Neuronal stem cell (in vitro differentiated cells): ENCODE data around the gene ZCCHC3.

Source experiments
- DNase-seq: peaks from one replicate; pipeline ENCODE4 v3.0.0-alpha.2; 2013; ENCODE audit warnings: low spot score
- H2AFZ ChIP-seq: one replicate; pipeline ENCODE4 v1.6.1; 2013; ENCODE audit warnings: mild to moderate bottlenecking, low read length, inconsistent platforms
- H2AK5ac ChIP-seq: 2 replicates; pipeline ENCODE4 v1.6.1; 2013; ENCODE audit warnings: low read depth, mild to moderate bottlenecking, inconsistent platforms, low read length, moderate library complexity, mixed read lengths
- H2BK120ac ChIP-seq: 2 replicates; pipeline ENCODE4 v1.6.1; 2013; ENCODE audit warnings: low read depth, mild to moderate bottlenecking, inconsistent platforms, low read length, moderate library complexity, mixed read lengths
- H2BK12ac ChIP-seq: one replicate; pipeline ENCODE4 v1.6.1; 2013; ENCODE audit warnings: low read length, inconsistent platforms
- H2BK15ac ChIP-seq: 2 replicates; pipeline ENCODE4 v1.6.1; 2013; ENCODE audit warnings: mild to moderate bottlenecking, low read length, inconsistent platforms, mixed read lengths
- H2BK5ac ChIP-seq: one replicate; pipeline ENCODE4 v1.6.1; 2013; ENCODE audit warnings: inconsistent platforms, mild to moderate bottlenecking, low read length, moderate library complexity
- H3K14ac ChIP-seq: one replicate; pipeline ENCODE4 v1.6.1; 2013; ENCODE audit warnings: low read length, inconsistent platforms
- H3K18ac ChIP-seq: 2 replicates; pipeline ENCODE4 v1.6.1; 2013; ENCODE audit warnings: low read length, inconsistent platforms
- H3K23ac ChIP-seq: 2 replicates; pipeline ENCODE4 v1.6.1; 2013; ENCODE audit warnings: low read depth, mild to moderate bottlenecking, mixed read lengths, low read length, inconsistent platforms; ENCODE audit not compliant: poor library complexity
- H3K27ac ChIP-seq: replicated peaks from 3 replicates; pipeline ENCODE4 v1.5.1; 2013; ENCODE audit warnings: low read length, inconsistent platforms
- H3K27me3 ChIP-seq, 3 experiments: 2 replicates each; pipeline ENCODE4 v1.6.1; 2013; ENCODE audit warnings: low read length in 3 of 3, mild to moderate bottlenecking in 2 of 3, inconsistent platforms in 1 of 3, low read depth in 1 of 3, mixed read lengths in 1 of 3, moderate library complexity in 1 of 3; ENCODE audit not compliant: control insufficient read depth in 3 of 3, insufficient read depth in 3 of 3
- H3K36me3 ChIP-seq, 2 donors: replicated peaks in 1 of 2; 2 replicates each; pipeline ENCODE4 v1.6.1; 2013; ENCODE audit warnings: low read length in 2 of 2; ENCODE audit not compliant: control insufficient read depth in 2 of 2, insufficient read depth in 2 of 2
- H3K4ac ChIP-seq: 2 replicates; pipeline ENCODE4 v1.6.1; 2013; ENCODE audit warnings: inconsistent platforms, mild to moderate bottlenecking, low read length, moderate library complexity
- H3K4me1 ChIP-seq, 2 donors: 1 replicate in 1 of 2; 2 replicates in 1 of 2; pipeline ENCODE4 v1.6.1; 2013; ENCODE audit warnings: low read length in 2 of 2, low read depth in 1 of 2; ENCODE audit not compliant: control insufficient read depth in 2 of 2, insufficient read depth in 1 of 2
- H3K4me2 ChIP-seq: one replicate; pipeline ENCODE4 v1.6.1; 2013; ENCODE audit warnings: mild to moderate bottlenecking, low read length, inconsistent platforms; ENCODE audit not compliant: insufficient read depth, poor library complexity, severe bottlenecking
- H3K4me3 ChIP-seq, 2 donors: 2 replicates each; pipeline ENCODE4 v1.5.1; 2013; ENCODE audit warnings: low read length in 2 of 2, mild to moderate bottlenecking in 2 of 2, inconsistent platforms in 1 of 2, moderate library complexity in 1 of 2
- H3K79me1 ChIP-seq: one replicate; pipeline ENCODE4 v1.6.1; 2013; ENCODE audit warnings: low read depth, mild to moderate bottlenecking, inconsistent platforms, low read length, moderate library complexity
- H3K9ac ChIP-seq: one replicate; pipeline ENCODE4 v1.6.1; 2013; ENCODE audit warnings: mild to moderate bottlenecking, low read depth, low read length, inconsistent platforms; ENCODE audit not compliant: poor library complexity
- H3K9me3 ChIP-seq, 2 donors: replicated peaks in 1 of 2; 2 replicates each; pipeline versions ENCODE3 to v1.6.1; 2013; ENCODE audit warnings: low read length in 2 of 2, mild to moderate bottlenecking in 2 of 2, inconsistent platforms in 1 of 2, low read depth in 1 of 2, mixed read lengths in 1 of 2, moderate library complexity in 1 of 2; ENCODE audit not compliant: control insufficient read depth in 2 of 2, insufficient read depth in 1 of 2
- H4K8ac ChIP-seq: one replicate; pipeline ENCODE4 v1.6.1; 2013; ENCODE audit warnings: low read depth, mild to moderate bottlenecking, inconsistent platforms, low read length, moderate library complexity
- H4K91ac ChIP-seq: one replicate; pipeline ENCODE4 v1.6.1; 2013; ENCODE audit warnings: low read length, low read depth, mild to moderate bottlenecking, inconsistent platforms; ENCODE audit not compliant: poor library complexity
- WGBS, 2 donors: extraction: QIAGEN DNeasy Blood & Tissue Kit; methylation state at CpG; one replicate each; pipeline ENCODE4 v1.1.7; 2013; ENCODE audit warnings: missing lambda C conversion rate in 2 of 2, mixed read lengths in 1 of 2; ENCODE audit not compliant: insufficient read length in 2 of 2, insufficient replicate concordance in 1 of 2; ENCODE audit errors: extremely low coverage in 2 of 2; 5-methylcytosine and 5-hydroxymethylcytosine counted together

ZCCHC3 gene

GRCh38 chr20:290084-290831 lies 7.1 kb upstream of the ZCCHC3 start, which contains the start of gene C20orf96:
C20orf96 (minus strand) TSS chr20:290750; CDS start chr20:290610, 140 bp downstream.
- Histone ChIP-seq H2BK120ac (no peak within 1 kb of the TSS), H2AFZ (peak within 1 kb of the TSS; percentile 93), H3K4ac (no peak within 1 kb of the TSS), H3K9me3 (peaks cover 5 to 6% of the 10 kb centered on the region in 2 donors), H3K23ac (no peak within 1 kb of the TSS), H4K8ac (no peak within 1 kb of the TSS), H2AK5ac (no peak within 1 kb of the TSS), H3K14ac (no peak within 1 kb of the TSS), H3K18ac (peak within 1 kb of the TSS; percentile 96), H3K4me3 (peak within 1 kb of the TSS; percentile 80 to 92), H3K79me1 (no peaks in the 10 kb centered on the region), H3K27me3 (no peaks in the 10 kb centered on the region), H2BK12ac (no peak within 1 kb of the TSS), H3K4me1 (peaks cover 7 to 8% of the 10 kb centered on the region in 2 donors), H4K91ac (no peak within 1 kb of the TSS), H2BK5ac (peak within 1 kb of the TSS; percentile 42), H3K4me2 (peak within 1 kb of the TSS; percentile 78), H3K36me3 (peaks cover 2 to 21% of the 10 kb centered on the region in 2 donors), H2BK15ac (peak within 1 kb of the TSS; percentile 71), H3K9ac (peak within 1 kb of the TSS; percentile 75), H3K27ac (peak within 1 kb of the TSS; percentile 82)
- peak; percentile 89 for DNase-seq
- no CpG with 5 or more reads among the region's 43 CpGs for WGBS, 2 donors

GRCh38 chr20:294602-295001 lies 2.8 kb upstream of the ZCCHC3 start:
- no CpG with 5 or more reads among the region's 5 CpGs for WGBS, 2 donors
- no peak overlapping the region for H3K14ac ChIP-seq
- H4K91ac ChIP-seq: peak overlapping the region; percentile 56
- H3K9ac ChIP-seq: no peak overlapping the region
- no peak overlapping the region for H3K4me2 ChIP-seq
- H3K4me1 ChIP-seq: peaks cover 9 to 12% of the 10 kb centered on the region in 2 donors
- no peak overlapping the region for H2AFZ ChIP-seq
- H4K8ac ChIP-seq: no peak overlapping the region
- H3K4me3 ChIP-seq: no peak overlapping the region
- no peak overlapping the region for H3K27ac ChIP-seq
- peak overlapping the region; percentile 3 for H2BK15ac ChIP-seq
- H2AK5ac ChIP-seq: peak overlapping the region; percentile 2
- H3K4ac ChIP-seq: no peak overlapping the region
- H3K79me1 ChIP-seq: no peaks in the 10 kb centered on the region
- H3K27me3 ChIP-seq: no peaks in the 10 kb centered on the region
- H3K9me3 ChIP-seq: peaks cover 0 to 1% of the 10 kb centered on the region in 2 donors
- no peak overlapping the region for H2BK5ac ChIP-seq
- H2BK12ac ChIP-seq: no peak overlapping the region
- no peak overlapping the region for H2BK120ac ChIP-seq
- H3K36me3 ChIP-seq: peaks cover 0 to 6% of the 10 kb centered on the region in 2 donors
- H3K18ac ChIP-seq: peak overlapping the region; percentile 49
- no peak for DNase-seq
- no peak overlapping the region for H3K23ac ChIP-seq

- H2BK15ac ChIP-seq: no peak overlapping the region
- no peak overlapping the region for H4K8ac ChIP-seq
- H3K27me3 ChIP-seq: no peaks in the 10 kb centered on the region
- no peak overlapping the region for H3K4me3 ChIP-seq
- no peaks in the 10 kb centered on the region for H3K79me1 ChIP-seq
- no peak overlapping the region for H2BK120ac ChIP-seq
- no peak overlapping the region for H3K23ac ChIP-seq
- peaks cover 16 to 21% of the 10 kb centered on the region in 2 donors for H3K4me1 ChIP-seq
- H4K91ac ChIP-seq: no peak overlapping the region
- peaks cover 0 to 9% of the 10 kb centered on the region in 2 donors for H3K9me3 ChIP-seq
- DNase-seq: no peak
- no peak overlapping the region for H2BK12ac ChIP-seq
- H3K27ac ChIP-seq: no peak overlapping the region
- H2AK5ac ChIP-seq: no peak overlapping the region
- H2AFZ ChIP-seq: no peak overlapping the region
- no CpG with 5 or more reads among the region's 4 CpGs for WGBS, 2 donors
- no peak overlapping the region for H3K4me2 ChIP-seq
- no peak overlapping the region for H3K18ac ChIP-seq
- no peak overlapping the region for H3K9ac ChIP-seq
- no peak overlapping the region for H3K14ac ChIP-seq
- H3K36me3 ChIP-seq: peaks cover 3 to 18% of the 10 kb centered on the region in 2 donors
- no peak overlapping the region for H2BK5ac ChIP-seq
- no peak overlapping the region for H3K4ac ChIP-seq
These were observed 1.6 kb upstream of the ZCCHC3 start for GRCh38 chr20:295804-296203.

GRCh38 chr20:297925-298775 lies 780 bp downstream of the ZCCHC3 start:
- H2BK5ac ChIP-seq: peak overlapping the region; percentile 71
- H3K23ac ChIP-seq: peak overlapping the region; percentile 94
- no peaks in the 10 kb centered on the region for H3K27me3 ChIP-seq
- H3K4me1 ChIP-seq: peaks cover 20 to 27% of the 10 kb centered on the region in 2 donors
- H3K4me2 ChIP-seq: peak overlapping the region; percentile 71
- peak overlapping the region; percentile 0 for H3K4ac ChIP-seq
- H2BK12ac ChIP-seq: no peak overlapping the region
- H3K36me3 ChIP-seq: peaks cover 3 to 24% of the 10 kb centered on the region in 2 donors
- H3K4me3 ChIP-seq: peak overlapping the region; percentile 65 to 92
- H3K27ac ChIP-seq: peak overlapping the region; percentile 71
- no peak for DNase-seq
- H3K79me1 ChIP-seq: no peaks in the 10 kb centered on the region
- peak overlapping the region; percentile 70 for H2BK15ac ChIP-seq
- WGBS, 2 donors: no CpG with 5 or more reads among the region's 75 CpGs
- H2AFZ ChIP-seq: peak overlapping the region; percentile 73
- peak overlapping the region; percentile 97 for H3K18ac ChIP-seq
- H2AK5ac ChIP-seq: peak overlapping the region; percentile 40
- peaks cover 0 to 12% of the 10 kb centered on the region in 2 donors for H3K9me3 ChIP-seq
- H3K14ac ChIP-seq: no peak overlapping the region
- peak overlapping the region; percentile 99 for H3K9ac ChIP-seq
- no peak overlapping the region for H4K91ac ChIP-seq
- H4K8ac ChIP-seq: no peak overlapping the region
- H2BK120ac ChIP-seq: no peak overlapping the region
